ENCODE results near the gene CD40LG.

DNA sequence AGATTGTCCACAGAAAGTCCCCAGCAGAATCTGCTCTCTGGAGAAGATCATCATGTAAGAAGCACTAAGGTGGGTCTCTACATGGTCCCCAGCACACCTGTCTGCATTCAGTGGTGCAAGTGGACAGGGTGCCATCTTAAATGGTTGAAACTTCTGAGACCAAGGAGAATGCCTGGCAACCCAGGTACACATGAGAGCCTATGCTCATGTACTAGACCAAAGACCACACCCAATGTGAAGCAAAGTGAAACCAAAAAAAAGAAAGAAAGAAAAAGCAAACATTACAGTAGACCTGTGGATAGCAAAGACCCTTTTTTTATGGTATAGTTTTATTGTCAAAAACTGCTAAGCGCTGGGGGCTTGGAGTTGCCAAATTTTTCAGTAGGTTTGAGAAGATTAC is 15.0 kb downstream of the CD40LG start:
- no peak for TF ChIP-seq EP300 (IDR thresholded peaks at IDR 0.05; ENCODE audit: borderline replicate concordance)
- no peak for TF ChIP-seq NFIC (IDR thresholded peaks at IDR 0.05)
- TF ChIP-seq TAF1 (IDR thresholded peaks at IDR 0.05; ENCODE audit: low read depth): no peak
- TF ChIP-seq FOXM1 (IDR thresholded peaks at IDR 0.05; ENCODE audit: borderline replicate concordance, low read depth): no peak

Data from Ishikawa (cell line).